Tibial artery (tissue), 4 donors: ENCODE measurements around the gene DCDC2.
"Not testable (repeated sequence)": the region's sequence is repeated elsewhere in the genome, so short reads cannot be mapped to it uniquely, and the experiment has no call there.

ENCODE experiments used
- DNase-seq, 2 donors: peaks; one replicate each; pipeline ENCODE4 v3.0.0-alpha.2; 2019
- H3K27ac ChIP-seq, 2 donors: fragments of 200-600 bp; sonication (generic) in 1 of 2; 1 replicate in 1 of 2; 2 replicates in 1 of 2; pipeline ENCODE4 v1.5.1; 2018 to 2019; ENCODE audit warnings: mild to moderate bottlenecking in 1 of 2
- H3K27me3 ChIP-seq, 2 donors: fragments of 200-600 bp; sonication (generic) in 1 of 2; one replicate each; pipeline versions ENCODE4 v1.5.1 to v1.6.0; 2016 to 2019
- H3K36me3 ChIP-seq, 3 donors: fragments of 200-600 bp; sonication (generic) in 2 of 3; one replicate each; pipeline ENCODE4 v1.5.1; 2016 to 2019; ENCODE audit warnings: mild to moderate bottlenecking in 2 of 3
- H3K4me1 ChIP-seq, 4 donors: fragments of 200-600 bp; sonication (generic) in 2 of 4; 1 replicate in 3 of 4; 2 replicates in 1 of 4; pipeline ENCODE4 v1.5.1; 2016 to 2019
- H3K4me3 ChIP-seq, 2 donors: fragments of 200-600 bp; sonication (generic) in 1 of 2; 1 replicate in 1 of 2; 2 replicates in 1 of 2; pipeline ENCODE4 v1.5.1; 2018 to 2019; ENCODE audit warnings: mild to moderate bottlenecking in 2 of 2
- H3K9me3 ChIP-seq, 3 donors: fragments of 200-600 bp; sonication (generic) in 1 of 3; one replicate each; pipeline ENCODE4 v1.5.1; 2016 to 2019
- CTCF ChIP-seq, 2 experiments: fragments of 200-600 bp in 1 of 2; fragments of 450-650 bp in 1 of 2; IDR thresholded peaks; one replicate each; pipeline ENCODE4 v1.5.1; 2017 to 2019; ENCODE audit warnings: antibody characterized with exemption in 2 of 2, mild to moderate bottlenecking in 1 of 2, moderate library complexity in 1 of 2
- intact Hi-C: fragments of 100-400 bp; cut with DNase I; formaldehyde crosslinking; loops from one replicate; pipeline ENCODE4 v1.15.0; 2023; ENCODE audit warnings: low total_unique reads

DCDC2 gene

DNA sequence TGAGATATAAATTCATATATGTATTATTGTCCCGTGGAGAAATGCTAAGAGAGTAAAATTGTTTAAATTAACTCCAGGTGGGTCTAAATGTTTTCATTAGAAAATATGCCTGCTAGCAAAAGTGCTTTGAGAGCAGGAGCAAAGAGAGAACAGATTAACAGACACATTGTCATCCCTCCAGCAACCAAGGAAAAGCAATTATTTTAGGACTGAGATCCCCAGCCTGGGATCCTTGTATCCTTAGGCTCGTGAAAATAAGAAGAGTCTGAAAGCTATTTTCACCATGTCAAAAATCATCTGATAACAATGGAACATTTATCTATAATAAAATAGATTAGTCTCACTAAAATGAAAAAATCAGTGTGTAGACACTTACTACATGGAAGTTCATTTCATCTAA, 33.3 kb upstream of the DCDC2 start:
- TF ChIP-seq CTCF (IDR thresholded peaks at IDR 0.05) = no peak
- no peak for DNase-seq
- intact Hi-C loops = no loop called here

DNA sequence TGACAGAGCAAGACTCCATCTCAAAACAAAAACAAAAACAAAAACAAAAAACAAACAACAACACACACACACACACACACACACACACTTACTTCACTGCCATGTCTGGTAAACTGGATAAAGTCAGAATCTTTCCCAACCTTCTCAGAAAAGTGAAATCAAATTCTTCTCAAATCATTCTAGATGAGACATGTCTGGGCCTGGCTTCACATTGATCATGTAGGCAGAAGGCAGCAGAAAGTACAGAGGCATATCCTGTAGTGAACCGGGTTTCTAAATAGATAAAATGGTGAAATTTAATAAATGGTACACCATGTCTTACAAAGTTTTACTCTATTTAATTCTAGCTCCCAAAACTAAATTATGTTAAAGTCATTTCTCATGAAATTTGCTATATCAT, 30.0 kb upstream of the DCDC2 start:
- Histone ChIP-seq H3K4me3 (no peak overlapping the region), H3K27me3 (no peaks in the 10 kb centered on the region), H3K9me3 (no peaks in the 10 kb centered on the region), H3K4me1 (no peaks in the 10 kb centered on the region), H3K27ac (no peak overlapping the region), H3K36me3 (no peaks in the 10 kb centered on the region)
- no peak for DNase-seq
- intact Hi-C loops = no loop called here
- no peak for TF ChIP-seq CTCF (IDR thresholded peaks at IDR 0.05)

More for the DNA sequence above, 33.3 kb upstream of the DCDC2 start:
- Histone ChIP-seq H3K4me1 (no peaks in the 10 kb centered on the region), H3K36me3 (no peaks in the 10 kb centered on the region), H3K27me3 (peaks cover 0 to 11% of the 10 kb centered on the region in 2 donors), H3K9me3 (no peaks in the 10 kb centered on the region), H3K27ac (no peak overlapping the region), H3K4me3 (no peak overlapping the region)

DNA sequence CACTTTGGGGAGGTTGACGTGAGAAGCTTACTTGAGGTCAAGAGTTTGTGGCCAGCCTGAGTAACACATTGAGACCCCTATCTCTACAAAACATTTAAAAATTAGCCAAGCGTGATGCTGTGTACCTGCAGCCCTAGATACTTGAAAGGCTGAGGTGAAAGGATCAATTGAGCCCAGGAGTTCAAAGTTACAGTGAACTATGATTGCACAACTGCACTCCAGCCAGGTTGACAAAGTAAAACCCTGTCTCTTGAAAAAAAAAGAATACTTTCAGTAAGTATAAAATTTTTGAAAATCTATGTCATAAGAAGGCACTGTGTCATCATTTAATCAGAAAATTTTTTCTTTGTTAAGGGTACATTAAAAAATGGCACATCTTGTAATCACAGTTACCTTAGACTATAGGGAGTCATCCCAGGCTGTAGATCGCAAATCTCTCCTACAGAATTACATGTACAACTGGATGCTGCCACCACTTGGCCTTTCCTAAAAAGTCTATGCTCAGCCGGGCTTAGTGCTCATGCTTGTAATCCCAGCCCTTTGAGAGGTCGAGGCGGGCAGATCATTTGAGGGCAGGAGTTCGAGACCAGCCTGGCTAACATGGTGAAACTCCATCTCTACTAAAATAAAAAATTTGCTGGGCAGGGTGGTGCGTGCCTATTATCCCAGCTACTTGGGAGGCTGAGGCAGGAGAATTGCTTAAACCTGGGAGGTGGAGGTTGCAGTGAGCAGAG, 27.8 kb upstream of the DCDC2 start:
- Histone ChIP-seq H3K4me1 (no peaks in the 10 kb centered on the region), H3K9me3 (no peaks in the 10 kb centered on the region), H3K27ac (no peak overlapping the region), H3K36me3 (no peaks in the 10 kb centered on the region), H3K4me3 (no peak overlapping the region), H3K27me3 (no peaks in the 10 kb centered on the region)
- no peak for DNase-seq
- TF ChIP-seq CTCF (IDR thresholded peaks at IDR 0.05) = no peak
- intact Hi-C loops = no loop called here

GRCh38 chr6:24384369-24385130, 26.7 kb upstream of the DCDC2 start:
- H3K4me1 ChIP-seq, intact Hi-C loops, H3K36me3 ChIP-seq, DNase-seq, H3K27ac ChIP-seq, H3K27me3 ChIP-seq, H3K4me3 ChIP-seq, H3K9me3 ChIP-seq: not testable (repeated sequence)

- H3K4me3 ChIP-seq, H3K27me3 ChIP-seq, DNase-seq, H3K36me3 ChIP-seq, H3K27ac ChIP-seq, H3K9me3 ChIP-seq, H3K4me1 ChIP-seq, intact Hi-C loops: not testable (repeated sequence)
These were observed 25.1 kb upstream of the DCDC2 start for GRCh38 chr6:24382891-24383494.

DNA sequence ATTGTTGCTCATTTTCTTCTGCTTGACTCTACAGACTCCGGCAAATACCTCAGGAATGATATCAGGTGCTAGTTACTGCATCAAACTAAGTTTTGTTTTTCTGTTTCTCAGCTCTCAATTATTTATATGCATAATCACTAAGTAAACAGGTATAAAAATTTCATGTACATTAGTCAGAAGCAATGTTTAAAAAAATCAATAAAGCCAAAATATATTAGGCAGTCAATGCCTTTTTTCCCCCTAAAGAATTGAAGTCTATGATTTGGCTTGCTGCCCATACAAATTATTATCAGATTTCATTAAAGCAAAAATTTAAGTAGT, 24.3 kb upstream of the DCDC2 start:
- Histone ChIP-seq H3K27ac (no peak overlapping the region), H3K9me3 (no peaks in the 10 kb centered on the region), H3K4me3 (no peak overlapping the region), H3K27me3 (no peaks in the 10 kb centered on the region), H3K36me3 (no peaks in the 10 kb centered on the region), H3K4me1 (no peaks in the 10 kb centered on the region)
- TF ChIP-seq CTCF (IDR thresholded peaks at IDR 0.05) = no peak
- intact Hi-C loops = no loop called here
- no peak for DNase-seq
